Esophagus squamous epithelium (tissue), 5 donors: ENCODE measurements around the gene OGFR. TPM values are rescaled to one million over a fixed set of nuclear protein-coding genes. Genes with fewer than 3 reads are reported as not detected.

ENCODE experiments used
- DNase-seq: peaks from one replicate; lab custom pipeline; 2025; lab: John Stamatoyannopoulos, UW
- H3K27ac ChIP-seq, 4 donors: fragments of 200-600 bp; sonication (generic); one replicate each; pipeline ENCODE4 v1.5.1; 2016 to 2019; ENCODE audit warnings: mild to moderate bottlenecking in 1 of 4
- H3K27me3 ChIP-seq, 4 donors: fragments of 200-600 bp; sonication (generic); 1 replicate in 3 of 4; 2 replicates in 1 of 4; pipeline versions ENCODE4 v1.5.1 to v1.6.0; 2017 to 2021; ENCODE audit warnings: antibody characterized with exemption in 1 of 4
- H3K36me3 ChIP-seq, 3 donors: fragments of 200-600 bp; sonication (generic); one replicate each; pipeline ENCODE4 v1.5.1; 2016 to 2019
- H3K4me1 ChIP-seq, 3 donors: fragments of 200-600 bp; sonication (generic); one replicate each; pipeline ENCODE4 v1.5.1; 2017 to 2019
- H3K4me3 ChIP-seq, 4 donors: fragments of 200-600 bp; sonication (generic); 1 replicate in 3 of 4; 2 replicates in 1 of 4; pipeline ENCODE4 v1.5.1; 2016 to 2019; ENCODE audit warnings: mild to moderate bottlenecking in 2 of 4, moderate library complexity in 1 of 4
- H3K9me3 ChIP-seq, 3 donors: fragments of 200-600 bp; sonication (generic); one replicate each; pipeline ENCODE4 v1.5.1; 2016 to 2019
- CTCF ChIP-seq, 6 experiments: fragments of 450-650 bp in 4 of 6; fragments of 200-600 bp in 2 of 6; sonication (generic) in 2 of 6; IDR thresholded peaks; one replicate each; pipeline ENCODE4 v1.5.1; 2016 to 2019; ENCODE audit warnings: antibody characterized with exemption in 6 of 6, mild to moderate bottlenecking in 4 of 6, moderate library complexity in 4 of 6
- POLR2A ChIP-seq, 4 donors: fragments of 450-650 bp; IDR thresholded peaks; one replicate each; pipeline ENCODE4 v1.6.1; 2017; ENCODE audit warnings: antibody characterized with exemption in 4 of 4, mild to moderate bottlenecking in 4 of 4, moderate library complexity in 3 of 4
- WGBS, 2 donors: methylation state at CpG; one replicate each; pipeline ENCODE4 v1.1.5; 2018; 5-methylcytosine and 5-hydroxymethylcytosine counted together
- intact Hi-C: fragments of 100-400 bp; cut with DNase I; formaldehyde crosslinking; loops from one replicate; pipeline ENCODE4 v1.15.0; 2022
- total RNA-seq, 4 donors: library from RNA; depleted of rRNA; stranded (reverse); fragments of >200 nt; gene quantifications; one replicate each; pipeline ENCODE4 v1.1.0, GENCODE V29; 2016
- donor health status: DM: yes; HTN: yes; CAD: no.

OGFR gene
- total RNA-seq, 4 donors from 2014 or later = 19.1 to 41.4 (median 27.3) TPM

GRCh38 chr20:62818592-62819493 lies 14.2 kb downstream of the OGFR start:
- peaks cover 10 to 74% (median 26%) of the 10 kb centered on the region in 4 donors for H3K27me3 ChIP-seq
- intact Hi-C loops = no loop called here
- H3K9me3 ChIP-seq = no peaks in the 10 kb centered on the region
- H3K4me1 ChIP-seq = peaks cover 36 to 62% (median 50%) of the 10 kb centered on the region in 3 donors
- peaks cover 0 to 4% (median 3%) of the 10 kb centered on the region in 3 donors for H3K36me3 ChIP-seq
- peak overlapping the region in 1 of 4 donors; percentile 19 for H3K4me3 ChIP-seq
- no CpG with 5 or more reads among the region's 25 CpGs for WGBS, 2 donors
- H3K27ac ChIP-seq = peak overlapping the region; percentile 4 to 36 (median 16)
- no peak for DNase-seq
- TF ChIP-seq CTCF (IDR thresholded peaks at IDR 0.05) (no peak), POLR2A (IDR thresholded peaks at IDR 0.05) (no peak)

GRCh38 chr20:62819494-62820174 lies 15.0 kb downstream of the OGFR start:
- H3K4me3 ChIP-seq = peak overlapping the region in 1 of 4 donors; percentile 19
- H3K27ac ChIP-seq = peak overlapping the region in 3 of 4 donors; percentile 8 to 36 (median 25)
- no peak for DNase-seq
- H3K27me3 ChIP-seq = peaks cover 10 to 74% (median 26%) of the 10 kb centered on the region in 4 donors
- no peaks in the 10 kb centered on the region for H3K36me3 ChIP-seq
- no peaks in the 10 kb centered on the region for H3K9me3 ChIP-seq
- 47 to 51% methylated on average over 3 to 4 of the region's 16 CpGs for WGBS, 2 donors
- H3K4me1 ChIP-seq = peaks cover 43 to 63% (median 58%) of the 10 kb centered on the region in 3 donors
- no peak for TF ChIP-seq CTCF (IDR thresholded peaks at IDR 0.05)
- TF ChIP-seq POLR2A (IDR thresholded peaks at IDR 0.05) = no peak
- intact Hi-C loops = no loop called here

GRCh38 chr20:62820208-62820961 lies 15.8 kb downstream of the OGFR start:
- peaks cover 10 to 71% (median 24%) of the 10 kb centered on the region in 4 donors for H3K27me3 ChIP-seq
- peak overlapping the region in 1 of 4 donors; percentile 25 for H3K27ac ChIP-seq
- no peaks in the 10 kb centered on the region for H3K9me3 ChIP-seq
- peaks cover 41 to 62% (median 57%) of the 10 kb centered on the region in 3 donors for H3K4me1 ChIP-seq
- WGBS, 2 donors = 62% methylated on average over 3 of the region's 23 CpGs; no CpG with 5 or more reads in 1 of the 2 donors
- TF ChIP-seq POLR2A (IDR thresholded peaks at IDR 0.05) = no peak
- no peak for TF ChIP-seq CTCF (IDR thresholded peaks at IDR 0.05)
- H3K4me3 ChIP-seq = no peak overlapping the region
- DNase-seq = no peak
- intact Hi-C loops = no loop called here
- no peaks in the 10 kb centered on the region for H3K36me3 ChIP-seq

- Histone ChIP-seq H3K4me1 (peaks cover 35 to 55% (median 49%) of the 10 kb centered on the region in 3 donors), H3K9me3 (no peaks in the 10 kb centered on the region), H3K27ac (no peak overlapping the region), H3K36me3 (no peaks in the 10 kb centered on the region), H3K27me3 (peaks cover 3 to 71% (median 18%) of the 10 kb centered on the region in 4 donors), H3K4me3 (no peak overlapping the region)
- TF ChIP-seq CTCF (IDR thresholded peaks at IDR 0.05) = no peak
- no peak for TF ChIP-seq POLR2A (IDR thresholded peaks at IDR 0.05)
- intact Hi-C loops = no loop called here
- no peak for DNase-seq
- WGBS, 2 donors = 64 to 80% methylated on average over 1 to 5 of the region's 19 CpGs
Measured at GRCh38 chr20:62820962-62821725, 16.5 kb downstream of the OGFR start.
